Stimulated activated CD4-positive, alpha-beta T cell treated with anti-CD3 and anti-CD28 coated beads, Interleukin-1b, Interleukin-23, amount 100 ng/mL, for 48 hours (primary cell): ENCODE data around the gene WDR36.

Experiments
- DNase-seq: peaks from one replicate; pipeline ENCODE4 v3.0.0-alpha.2; 2020

Gene WDR36

GRCh38 chr5:111106320-111106948 lies 14.3 kb downstream of the WDR36 start:
- DNase-seq = no peak

GRCh38 chr5:111107371-111107770 lies 15.2 kb downstream of the WDR36 start:
- no peak for DNase-seq

GRCh38 chr5:111111956-111112355 lies 19.8 kb downstream of the WDR36 start:
- no peak for DNase-seq

GRCh38 chr5:111113678-111114077 lies 21.5 kb downstream of the WDR36 start:
- DNase-seq = no peak

GRCh38 chr5:111115229-111115628 lies 23.1 kb downstream of the WDR36 start:
- no peak for DNase-seq

GRCh38 chr5:111116550-111116949 lies 24.4 kb downstream of the WDR36 start:
- no peak for DNase-seq

- DNase-seq = no peak
These were observed 25.0 kb downstream of the WDR36 start for GRCh38 chr5:111117136-111117535.

- DNase-seq = no peak
These were observed 27.1 kb downstream of the WDR36 start for GRCh38 chr5:111119221-111119620.

GRCh38 chr5:111119856-111120255 lies 27.7 kb downstream of the WDR36 start:
- peak; percentile 10 for DNase-seq

GRCh38 chr5:111120911-111121310 lies 28.8 kb downstream of the WDR36 start:
- DNase-seq = no peak

GRCh38 chr5:111121926-111122325 lies 29.8 kb downstream of the WDR36 start:
- DNase-seq = no peak

GRCh38 chr5:111122398-111122797 lies 30.2 kb downstream of the WDR36 start:
- no peak for DNase-seq

- no peak for DNase-seq
These were observed 32.6 kb downstream of the WDR36 start for GRCh38 chr5:111124793-111125192.

GRCh38 chr5:111126896-111127295 lies 34.7 kb downstream of the WDR36 start:
- DNase-seq = no peak

- no peak for DNase-seq
These were observed 35.5 kb downstream of the WDR36 start for GRCh38 chr5:111127453-111128195.

GRCh38 chr5:111129938-111130337 lies 37.8 kb downstream of the WDR36 start:
- no peak for DNase-seq

GRCh38 chr5:111131356-111131755 lies 39.2 kb downstream of the WDR36 start:
- no peak for DNase-seq

GRCh38 chr5:111132076-111132475 lies 39.9 kb downstream of the WDR36 start:
- no peak for DNase-seq

- DNase-seq = peak; percentile 6
These were observed 40.7 kb downstream of the WDR36 start for GRCh38 chr5:111132731-111133435.

GRCh38 chr5:111133436-111133751 lies 41.2 kb downstream of the WDR36 start:
- no peak for DNase-seq

- DNase-seq = no peak
These were observed 41.9 kb downstream of the WDR36 start for GRCh38 chr5:111134087-111134486.

- no peak for DNase-seq
These were observed 42.7 kb downstream of the WDR36 start for GRCh38 chr5:111134864-111135263.

GRCh38 chr5:111135363-111135762 lies 43.2 kb downstream of the WDR36 start:
- DNase-seq = no peak

- no peak for DNase-seq
These were observed 43.8 kb downstream of the WDR36 start for GRCh38 chr5:111135946-111136345.
